ENCODE measurements around the gene CHRNA1.

- TF ChIP-seq POLR2A (IDR thresholded peaks at IDR 0.05; ENCODE audit: borderline replicate concordance, extremely low read depth, insufficient read depth, insufficient read length) (no peak), CTCF (IDR thresholded peaks at IDR 0.05 in 2 of 3, conservative IDR thresholded peaks at IDR 0.05 in 1 of 3; ENCODE audit: borderline replicate concordance in 1 of 3, insufficient read depth in 1 of 3, low read depth in 2 of 3, low read length in 2 of 3) (no peak), CEBPB (IDR thresholded peaks at IDR 0.05; ENCODE audit: low read depth) (no peak)
- TF ChIP-seq, protein P1, sequence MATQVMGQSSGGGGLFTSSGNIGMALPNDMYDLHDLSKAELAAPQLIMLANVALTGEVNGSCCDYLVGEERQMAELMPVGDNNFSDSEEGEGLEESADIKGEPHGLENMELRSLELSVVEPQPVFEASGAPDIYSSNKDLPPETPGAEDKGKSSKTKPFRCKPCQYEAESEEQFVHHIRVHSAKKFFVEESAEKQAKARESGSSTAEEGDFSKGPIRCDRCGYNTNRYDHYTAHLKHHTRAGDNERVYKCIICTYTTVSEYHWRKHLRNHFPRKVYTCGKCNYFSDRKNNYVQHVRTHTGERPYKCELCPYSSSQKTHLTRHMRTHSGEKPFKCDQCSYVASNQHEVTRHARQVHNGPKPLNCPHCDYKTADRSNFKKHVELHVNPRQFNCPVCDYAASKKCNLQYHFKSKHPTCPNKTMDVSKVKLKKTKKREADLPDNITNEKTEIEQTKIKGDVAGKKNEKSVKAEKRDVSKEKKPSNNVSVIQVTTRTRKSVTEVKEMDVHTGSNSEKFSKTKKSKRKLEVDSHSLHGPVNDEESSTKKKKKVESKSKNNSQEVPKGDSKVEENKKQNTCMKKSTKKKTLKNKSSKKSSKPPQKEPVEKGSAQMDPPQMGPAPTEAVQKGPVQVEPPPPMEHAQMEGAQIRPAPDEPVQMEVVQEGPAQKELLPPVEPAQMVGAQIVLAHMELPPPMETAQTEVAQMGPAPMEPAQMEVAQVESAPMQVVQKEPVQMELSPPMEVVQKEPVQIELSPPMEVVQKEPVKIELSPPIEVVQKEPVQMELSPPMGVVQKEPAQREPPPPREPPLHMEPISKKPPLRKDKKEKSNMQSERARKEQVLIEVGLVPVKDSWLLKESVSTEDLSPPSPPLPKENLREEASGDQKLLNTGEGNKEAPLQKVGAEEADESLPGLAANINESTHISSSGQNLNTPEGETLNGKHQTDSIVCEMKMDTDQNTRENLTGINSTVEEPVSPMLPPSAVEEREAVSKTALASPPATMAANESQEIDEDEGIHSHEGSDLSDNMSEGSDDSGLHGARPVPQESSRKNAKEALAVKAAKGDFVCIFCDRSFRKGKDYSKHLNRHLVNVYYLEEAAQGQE (IDR thresholded peaks at IDR 0.05; ENCODE audit: low read depth) = no peak
These were observed 59.6 kb downstream of the CHRNA1 start for GRCh38 chr2:174704642-174705041.
